Heart left ventricle (tissue), 16 donors: ENCODE results near the gene LRP2. TPM values are rescaled to one million over a fixed set of nuclear protein-coding genes. Genes with fewer than 3 reads are reported as not detected.

ENCODE experiments used
- ATAC-seq, 4 donors: fragments of 200-7000 bp; cut with Tn5 transposase; one replicate each; pipeline ENCODE4 v1.9.1; 2020 to 2022; ENCODE audit warnings: moderate library complexity in 4 of 4, mild to moderate bottlenecking in 3 of 4, moderate number of reproducible peaks in 1 of 4
- DNase-seq, 5 donors: peaks; one replicate each; pipeline ENCODE4 v3.0.0-alpha.2; 2020
- H3K27ac ChIP-seq, 12 donors: fragments of 200-600 bp; sonication (generic) in 4 of 12; one replicate each; pipeline versions ENCODE4 v1.5.0 to v1.8.0; 2016 to 2022; ENCODE audit warnings: mild to moderate bottlenecking in 2 of 12
- H3K27me3 ChIP-seq, 9 donors: fragments of 200-600 bp; sonication (generic) in 2 of 9; one replicate each; pipeline versions ENCODE4 v1.5.1 to v1.8.0; 2016 to 2022; ENCODE audit warnings: mild to moderate bottlenecking in 3 of 9
- H3K36me3 ChIP-seq, 9 donors: fragments of 200-600 bp; sonication (generic) in 2 of 9; one replicate each; pipeline versions ENCODE4 v1.5.0 to v1.8.0; 2018 to 2022; ENCODE audit warnings: mild to moderate bottlenecking in 2 of 9
- H3K4me1 ChIP-seq, 12 donors: fragments of 200-600 bp; sonication (generic) in 4 of 12; one replicate each; pipeline versions ENCODE4 v1.5.0 to v1.8.0; 2016 to 2022; ENCODE audit warnings: mild to moderate bottlenecking in 3 of 12
- H3K4me3 ChIP-seq, 12 donors: fragments of 200-600 bp; sonication (generic) in 4 of 12; one replicate each; pipeline versions ENCODE4 v1.5.0 to v1.8.0; 2017 to 2022; ENCODE audit warnings: mild to moderate bottlenecking in 9 of 12, moderate library complexity in 4 of 12
- H3K9me3 ChIP-seq, 12 donors: fragments of 200-600 bp; sonication (generic) in 4 of 12; one replicate each; pipeline versions ENCODE4 v1.5.0 to v1.8.0; 2016 to 2022; ENCODE audit warnings: mild to moderate bottlenecking in 1 of 12
- CTCF ChIP-seq, 12 donors: fragments of 200-600 bp; sonication (generic) in 4 of 12; IDR thresholded peaks; one replicate each; pipeline versions ENCODE4 v1.5.0 to v1.8.0; 2018 to 2022; ENCODE audit warnings: antibody characterized with exemption in 12 of 12, mild to moderate bottlenecking in 5 of 12
- POLR2A ChIP-seq, 2 donors: fragments of 450-650 bp; IDR thresholded peaks; one replicate each; pipeline ENCODE4 v1.6.1; 2017; ENCODE audit warnings: antibody characterized with exemption in 2 of 2, mild to moderate bottlenecking in 2 of 2, moderate library complexity in 2 of 2
- WGBS, 4 donors: extraction: QIAGEN DNeasy Blood & Tissue Kit in 2 of 4; methylation state at CpG; one replicate each; pipeline versions ENCODE4 v1.1.5 to v1.1.7; 2013 to 2018; 5-methylcytosine and 5-hydroxymethylcytosine counted together
- intact Hi-C, 10 donors: fragments of 100-400 bp; cut with DNase I; formaldehyde crosslinking; loops; one replicate each; pipeline versions ENCODE4 v1.11.1 to v1.14.2; 2022
- polyA plus RNA-seq, 2 donors: library from polyadenylated mRNA; stranded (reverse); fragments of 200-250 nt; gene quantifications; one replicate each; pipeline ENCODE4 v1.2.3, GENCODE V29; 2013
- total RNA-seq, 9 donors: library from RNA; depleted of rRNA in 2 of 9; stranded (reverse); fragments of >200 nt in 2 of 9; fragmentation: NEBNext Ultra II Directional in 3 of 9; extraction: Animal tissue kit (Norgen Biotek cat#: 25700) in 3 of 9; gene quantifications; one replicate each; pipeline versions ENCODE4 v1.1.0 to v1.2.4, GENCODE V29; 2016 to 2023
- donor health status: ischemic (EF 13 %, LVEDD 7.1; RV severe dilation, severe dysfunction).
- donor health status: healthy with polysubstance abuse.
- donor health status: DM: no; HTN: yes; CAD: no.
- donor health status: DM: no; HTN: no; CAD: no.
- donor health status: ischemic (EF 25% LVEDD 6.9; RV normal size, moderate dysfunction).
- donor health status: ischemic (EF 25% LVEDD 5.7; RV mildly dilated, moderate dysfunction).
- donor health status: healthy.
- donor health status: DM: yes; HTN: yes; CAD: no.
- donor health status: ischemic (EF 35%, LVEDD 5.7; RV mildly dilated, moderate dysfunction).
- donor health status: nonischemic (EF 11% LVEDD 7.7; RV severe dilation, severe dysfunction).
- donor health status: DM: yes; HTN: yes; CAD: no.
- donor health status: PGD.
- donor health status: ischemic (EF 29% LVEDD 5.4; RV normal size, mild dysfunction).
- donor health status: nonischemic (EF 23%, LVEDD 6.1; RV moderate dilation, normal function).

LRP2 gene
- total and polyA plus RNA-seq, 11 donors, result 0.01 to 13.6 (median 0.09) TPM; not detected in 5

DNA sequence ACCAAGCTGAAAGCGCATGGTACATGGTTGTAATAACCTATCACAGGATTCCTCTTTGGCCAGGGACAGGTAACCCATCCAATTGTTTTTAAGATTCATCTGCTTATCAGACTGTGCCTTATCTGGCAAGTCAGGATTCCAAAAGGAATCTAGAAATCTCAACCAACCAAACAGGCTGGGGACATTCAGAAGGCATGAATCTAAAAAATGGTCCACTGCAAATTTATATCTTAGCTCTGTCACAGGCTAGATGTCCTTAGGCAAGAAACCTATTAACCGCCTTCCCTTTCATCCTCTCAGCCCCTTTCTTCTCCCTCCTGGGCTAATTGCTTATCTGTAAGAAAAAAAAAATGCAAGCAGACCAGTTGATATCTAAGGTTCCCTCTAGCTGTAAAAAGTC, 4.3 kb downstream of the LRP2 start:
- Histone ChIP-seq H3K27me3 (peaks cover 10 to 51% (median 16%) of the 10 kb centered on the region in 9 donors), H3K36me3 (no peaks in the 10 kb centered on the region), H3K9me3 (no peaks in the 10 kb centered on the region), H3K4me1 (peaks cover 0 to 17% (median 15%) of the 10 kb centered on the region in 12 donors), H3K4me3 (no peak overlapping the region), H3K27ac (no peak overlapping the region)
- intact Hi-C loops, result no loop called here
- TF ChIP-seq CTCF (IDR thresholded peaks at IDR 0.05), result no peak
- TF ChIP-seq POLR2A (IDR thresholded peaks at IDR 0.05), result no peak
- 87 to 89% (median 89%) methylated on average over 2 of the region's 2 CpGs for WGBS, 4 donors
- DNase-seq (no peak), ATAC-seq (no peak)

- no peak overlapping the region for H3K27ac ChIP-seq
- H3K4me1 ChIP-seq, result no peaks in the 10 kb centered on the region
- H3K9me3 ChIP-seq, result no peaks in the 10 kb centered on the region
- intact Hi-C loops, result no loop called here
- 82 to 92% (median 86%) methylated on average over 2 of the region's 2 CpGs for WGBS, 4 donors
- DNase-seq (no peak), ATAC-seq (no peak)
- H3K4me3 ChIP-seq, result no peak overlapping the region
- TF ChIP-seq POLR2A (IDR thresholded peaks at IDR 0.05), result no peak
- TF ChIP-seq CTCF (IDR thresholded peaks at IDR 0.05), result no peak
- no peaks in the 10 kb centered on the region for H3K36me3 ChIP-seq
- H3K27me3 ChIP-seq, result peaks cover 0 to 16% (median 0%) of the 10 kb centered on the region in 9 donors
These were observed 8.1 kb downstream of the LRP2 start for GRCh38 chr2:169354244-169354643.

GRCh38 chr2:169351725-169352124, 10.6 kb downstream of the LRP2 start:
- WGBS, 4 donors, result 90 to 95% (median 91%) methylated on average over 4 of the region's 4 CpGs
- peaks cover 0 to 5% (median 0%) of the 10 kb centered on the region in 9 donors for H3K27me3 ChIP-seq
- no peak overlapping the region for H3K27ac ChIP-seq
- intact Hi-C loops, result no loop called here
- ATAC-seq (no peak), DNase-seq (no peak)
- no peaks in the 10 kb centered on the region for H3K4me1 ChIP-seq
- H3K4me3 ChIP-seq, result no peak overlapping the region
- no peaks in the 10 kb centered on the region for H3K9me3 ChIP-seq
- no peaks in the 10 kb centered on the region for H3K36me3 ChIP-seq
- TF ChIP-seq CTCF (IDR thresholded peaks at IDR 0.05) (no peak), POLR2A (IDR thresholded peaks at IDR 0.05) (no peak)

DNA sequence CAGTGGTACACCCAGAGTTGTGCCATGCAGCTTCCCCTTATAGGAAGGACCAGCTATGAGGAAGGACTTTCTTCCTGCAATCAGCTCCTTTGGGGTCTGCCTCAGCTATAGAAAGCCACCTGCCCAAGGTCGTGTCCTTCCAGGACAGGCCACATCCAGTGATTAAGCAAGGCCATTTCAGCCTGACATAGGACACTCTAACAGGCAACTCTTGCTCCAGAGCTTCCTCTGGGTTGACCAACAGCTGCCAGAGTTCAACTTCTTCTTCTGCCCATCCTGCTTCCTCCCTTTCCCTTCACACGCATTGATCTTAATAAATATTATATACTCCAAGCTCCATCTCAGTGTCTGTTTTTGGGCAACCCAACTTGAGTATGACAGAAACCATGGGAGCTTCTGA, 12.8 kb downstream of the LRP2 start:
- no peak for ATAC-seq

More for the DNA sequence above, 12.8 kb downstream of the LRP2 start:
- no peak for TF ChIP-seq POLR2A (IDR thresholded peaks at IDR 0.05)
- no peak for TF ChIP-seq CTCF (IDR thresholded peaks at IDR 0.05)
- H3K4me1 ChIP-seq, result no peaks in the 10 kb centered on the region
- no peaks in the 10 kb centered on the region for H3K9me3 ChIP-seq
- intact Hi-C loops, result no loop called here
- no peak overlapping the region for H3K4me3 ChIP-seq
- no peak overlapping the region for H3K27ac ChIP-seq
- no peaks in the 10 kb centered on the region for H3K36me3 ChIP-seq
- no peak for DNase-seq
- H3K27me3 ChIP-seq, result no peaks in the 10 kb centered on the region
- WGBS, 4 donors, result 73 to 84% (median 78%) methylated on average over 2 of the region's 2 CpGs
